Activated CD4-positive, alpha-beta T cell treated with anti-CD3 and anti-CD28 coated beads for 48 hours (primary cell): ENCODE measurements around the gene GABRR1.
"Not testable (repeated sequence)": the region's sequence is repeated elsewhere in the genome, so short reads cannot be mapped to it uniquely, and the experiment has no call there.

Source experiments
- DNase-seq: peaks from one replicate; pipeline ENCODE4 v3.0.0-alpha.2; 2020

Gene GABRR1

DNA sequence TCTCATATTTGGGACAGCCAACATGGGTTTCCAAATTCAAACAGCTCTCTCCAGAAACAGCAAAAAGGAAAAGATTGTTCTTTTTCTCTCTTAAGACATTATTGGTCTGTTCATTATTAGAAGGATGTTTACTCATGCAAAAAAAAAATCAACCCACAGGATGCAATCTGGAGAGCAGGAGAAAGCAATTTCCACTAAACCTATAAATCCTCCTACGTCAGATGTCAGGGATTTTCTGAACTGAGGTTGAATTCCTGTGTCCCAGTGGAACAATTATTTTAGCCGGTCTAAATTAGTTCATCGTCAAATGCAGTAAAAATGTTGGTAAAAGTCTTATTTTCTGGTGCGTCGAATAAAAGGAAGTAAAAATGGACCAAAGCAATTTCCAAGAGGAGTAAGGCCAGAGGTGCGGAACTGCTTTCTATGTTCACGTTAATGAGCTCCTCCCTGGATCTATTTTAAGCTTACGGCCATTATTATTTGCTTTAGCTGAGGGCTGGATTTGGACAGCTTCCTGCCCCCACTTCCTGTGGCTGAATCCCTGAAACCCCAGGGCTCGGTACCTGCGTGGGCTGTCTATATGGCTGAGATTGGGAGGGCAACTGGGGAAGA is at the start of gene GABRR1:
Gene GABRR1 (minus strand): TSS at position 60 of the 612 bp plus-strand sequence. CDS start 36 bp downstream, at position 24.
- DNase-seq: no peak

DNA sequence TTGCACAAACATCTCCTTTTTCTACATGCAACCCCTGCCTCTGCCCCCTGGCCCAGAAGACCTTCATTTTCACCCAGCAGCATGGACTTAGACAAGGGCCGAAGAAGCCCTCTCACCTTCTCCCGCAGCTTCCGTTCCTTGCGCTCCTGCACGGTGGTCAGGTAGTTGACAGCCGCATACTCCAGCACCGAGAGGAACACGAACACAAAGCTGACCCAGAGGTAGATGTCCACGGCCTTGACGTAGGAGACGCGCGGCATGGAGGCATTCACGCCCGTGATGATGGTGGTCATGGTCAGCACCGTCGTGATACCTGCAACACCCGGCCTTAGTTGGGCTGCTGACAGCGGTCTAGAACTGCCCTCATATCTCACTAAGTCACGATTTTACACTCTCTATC is 47.1 kb upstream of the GABRR1 start:
- no peak for DNase-seq

DNA sequence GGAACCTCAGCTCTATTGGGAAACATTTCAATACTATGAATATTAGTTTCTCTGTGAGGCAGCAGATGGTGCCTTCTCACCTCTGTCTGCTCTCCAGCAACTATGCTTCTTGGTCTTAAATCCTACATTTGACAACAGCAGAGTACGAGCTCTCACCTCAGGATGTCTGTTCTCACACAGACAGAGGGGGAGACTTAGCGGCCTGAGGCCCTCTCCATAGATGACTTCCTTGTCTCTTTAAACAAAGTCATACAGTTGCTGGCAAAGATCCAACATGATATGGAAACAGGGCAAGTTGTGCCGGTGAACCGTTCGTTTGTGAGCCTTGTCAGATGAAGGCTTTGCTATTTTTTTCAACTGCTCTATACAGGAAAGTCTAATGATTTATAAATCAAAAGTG is 43.7 kb upstream of the GABRR1 start:
- DNase-seq: no peak

DNA sequence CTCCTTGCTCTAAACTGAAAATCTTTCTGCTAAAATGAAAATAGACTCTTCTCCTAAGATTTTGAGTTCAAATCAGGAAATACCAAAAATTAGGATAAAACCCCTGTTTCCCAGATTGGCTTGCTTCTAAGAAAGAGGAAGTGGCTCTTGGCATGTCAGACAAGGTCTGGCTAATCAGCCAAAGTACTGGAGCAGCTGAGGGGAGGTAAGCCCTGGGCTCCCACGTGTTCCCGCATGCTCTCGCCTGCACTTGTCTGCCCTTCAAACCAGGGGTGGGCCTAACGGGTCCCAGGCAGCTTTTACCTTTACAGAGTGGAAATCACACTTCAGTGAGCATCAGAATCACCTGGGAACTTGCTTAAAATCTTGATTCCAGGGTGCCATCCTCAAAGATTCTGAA is 43.2 kb upstream of the GABRR1 start:
- DNase-seq: no peak

DNA sequence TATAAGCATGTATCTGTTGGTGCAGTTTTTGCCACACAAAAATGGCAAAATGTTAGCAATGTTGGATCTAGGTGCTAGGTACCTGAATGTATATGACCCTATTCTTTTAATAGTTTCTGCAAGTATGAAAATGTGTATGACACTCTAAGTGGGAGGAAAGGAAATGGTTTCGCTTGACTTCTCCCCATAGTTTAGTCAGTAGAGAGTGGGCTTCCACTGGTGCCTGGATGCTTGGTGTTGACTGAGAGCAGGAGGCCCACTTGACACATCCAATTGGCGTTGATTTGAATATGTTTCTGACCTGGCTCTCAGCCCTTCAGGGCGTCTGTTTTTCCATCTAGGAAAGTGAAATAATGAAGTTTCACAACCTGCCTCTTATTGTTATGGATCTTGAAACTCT is 41.8 kb upstream of the GABRR1 start:
- DNase-seq: no peak

GRCh38 chr6:89257781-89258180 is 40.6 kb upstream of the GABRR1 start:
- no peak for DNase-seq

GRCh38 chr6:89257346-89257745 is 40.2 kb upstream of the GABRR1 start:
- no peak for DNase-seq

GRCh38 chr6:89255417-89255816 is 38.3 kb upstream of the GABRR1 start:
- DNase-seq: no peak

- DNase-seq: no peak
Measured at GRCh38 chr6:89254569-89254968, 37.4 kb upstream of the GABRR1 start.

DNA sequence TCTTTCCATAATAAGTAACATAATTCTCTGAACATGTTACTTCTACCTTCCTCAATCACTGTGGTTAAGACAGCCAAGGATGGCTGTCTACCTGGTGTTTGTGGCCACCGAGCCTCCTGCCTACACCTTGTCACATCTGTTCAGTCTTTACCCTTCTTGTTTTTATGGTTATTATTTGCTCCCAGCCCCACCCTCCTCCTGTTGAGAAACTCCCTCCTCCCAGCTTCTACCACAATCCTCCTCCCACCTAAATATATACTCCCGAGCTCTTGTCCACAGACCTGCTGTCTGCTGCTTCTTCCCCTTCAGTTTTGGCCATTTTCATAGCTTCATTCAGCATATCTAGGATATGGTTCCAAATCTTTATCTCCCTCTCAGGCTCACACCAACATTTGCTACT is 35.7 kb upstream of the GABRR1 start:
- no peak for DNase-seq

DNA sequence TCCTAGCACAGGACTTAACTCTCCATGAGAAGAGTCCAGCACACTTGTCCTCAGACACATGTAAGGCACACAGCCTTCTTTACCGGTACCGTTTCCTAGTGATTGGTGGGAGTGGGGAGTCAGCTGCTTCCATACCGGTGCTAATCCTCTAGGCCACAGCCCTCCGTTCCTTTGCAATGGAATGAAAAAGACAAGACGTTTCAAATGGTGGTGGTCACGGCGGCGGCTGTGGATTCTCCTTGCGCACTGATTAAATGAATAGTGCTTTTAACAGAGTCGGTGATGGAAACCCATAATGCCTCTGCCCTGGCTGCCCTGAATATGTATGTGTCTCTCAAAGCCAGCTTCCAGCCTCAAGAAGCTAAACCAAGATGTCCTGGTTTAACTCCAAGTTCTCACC is 34.8 kb upstream of the GABRR1 start:
- no peak for DNase-seq

GRCh38 chr6:89251170-89251569 is 34.0 kb upstream of the GABRR1 start:
- no peak for DNase-seq

- no peak for DNase-seq
Measured at GRCh38 chr6:89250239-89250638, 33.1 kb upstream of the GABRR1 start.

DNA sequence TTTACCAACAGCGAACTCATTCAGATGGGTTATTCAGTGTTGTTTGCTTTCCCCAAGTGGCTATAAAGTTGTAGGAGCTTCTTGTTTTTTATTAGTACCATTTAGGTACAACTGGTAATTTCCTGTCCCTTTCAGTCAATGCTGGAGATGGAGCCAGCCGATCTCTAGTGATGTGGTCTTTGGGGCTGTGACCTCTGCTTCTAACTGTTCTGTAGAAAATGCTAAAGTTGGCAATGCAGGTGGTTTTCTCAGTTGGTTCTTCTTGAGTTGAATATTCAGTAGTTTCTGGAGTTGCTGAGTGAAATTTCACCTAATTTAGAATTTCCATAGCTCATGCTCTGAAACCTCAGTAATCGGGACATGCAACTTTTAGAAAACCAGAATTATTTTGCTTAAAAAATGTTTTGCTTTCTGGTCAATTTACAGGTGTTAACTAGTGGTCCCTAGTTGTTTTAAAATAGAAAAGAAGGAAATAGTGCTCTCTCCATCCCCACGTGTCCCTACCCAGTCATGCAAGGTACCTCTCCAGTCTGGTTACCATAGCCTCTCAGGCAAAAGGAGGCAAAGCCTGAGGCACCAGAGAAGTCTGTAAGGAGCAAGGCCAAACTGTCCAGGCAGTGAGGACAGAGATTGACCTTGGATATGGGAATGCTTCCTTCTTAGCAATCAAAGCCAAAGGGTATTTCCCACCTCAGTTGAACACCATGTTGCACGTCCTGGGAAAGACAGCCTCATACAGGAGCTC is 27.3 kb upstream of the GABRR1 start:
- no peak for DNase-seq

DNA sequence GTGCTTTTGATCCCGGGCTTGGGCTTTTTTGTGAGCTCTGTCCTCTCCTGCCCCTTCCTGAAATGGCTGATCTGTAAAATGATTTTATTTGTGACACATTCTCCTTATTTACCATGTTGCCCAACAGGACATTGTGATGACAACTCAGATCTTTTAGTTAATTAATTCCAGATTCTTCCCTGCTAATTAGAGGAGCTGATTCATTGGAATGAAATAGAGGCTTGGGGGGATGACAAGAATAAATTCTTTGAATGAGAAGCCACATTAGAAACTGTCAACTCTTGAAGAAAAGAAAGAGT is 26.1 kb upstream of the GABRR1 start:
- DNase-seq: no peak

GRCh38 chr6:89242574-89243330 is 25.6 kb upstream of the GABRR1 start:
- DNase-seq: no peak

GRCh38 chr6:89239338-89239737 is 22.2 kb upstream of the GABRR1 start:
- DNase-seq: peak; percentile 54

DNA sequence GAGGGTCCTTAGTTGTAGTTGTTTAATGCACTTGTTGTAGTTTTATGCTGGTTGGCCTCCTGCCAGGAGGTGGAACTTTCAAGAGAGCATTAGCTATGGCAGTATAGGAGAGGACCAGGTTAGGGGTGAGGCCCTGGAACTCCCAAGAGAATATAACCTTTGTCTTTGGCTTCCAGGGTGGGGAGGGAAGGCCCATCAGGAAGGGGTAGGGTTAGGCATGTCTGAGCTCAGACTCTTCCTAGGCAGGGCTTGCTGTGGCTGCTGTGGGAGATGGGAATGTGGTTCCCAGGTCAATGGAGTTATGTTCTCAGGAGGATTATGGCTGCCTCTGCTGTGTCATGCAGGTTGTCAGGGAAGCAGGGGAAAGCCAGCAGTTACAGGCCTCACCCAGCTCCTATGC is 20.0 kb upstream of the GABRR1 start:
- DNase-seq: no peak

DNA sequence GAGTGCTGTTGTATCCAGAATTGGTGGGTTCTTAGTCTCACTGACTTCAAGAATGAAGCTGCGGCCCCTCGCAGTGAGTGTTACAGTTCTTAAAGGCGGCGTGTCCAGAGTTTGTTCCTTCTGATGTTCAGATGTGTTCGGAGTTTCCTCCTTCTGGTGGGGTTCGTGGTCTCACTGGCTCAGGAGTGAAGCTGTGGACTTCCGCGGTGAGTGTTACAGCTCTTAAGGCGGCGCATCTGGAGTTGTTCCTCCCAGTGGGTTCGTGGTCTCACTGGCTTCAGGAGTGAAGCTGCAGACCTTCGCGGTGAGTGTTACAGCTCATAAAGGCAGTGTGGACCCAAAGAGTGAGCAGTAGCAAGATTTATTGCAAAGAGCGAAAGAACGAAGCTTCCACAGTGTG is 16.4 kb upstream of the GABRR1 start:
- not testable (repeated sequence) for DNase-seq

- no peak for DNase-seq
Measured at GRCh38 chr6:89222712-89223039, 5.5 kb upstream of the GABRR1 start.

- DNase-seq: no peak
Measured at GRCh38 chr6:89221971-89222711, 5.0 kb upstream of the GABRR1 start.

GRCh38 chr6:89221129-89221528 is 4.0 kb upstream of the GABRR1 start:
- DNase-seq: no peak

GRCh38 chr6:89216411-89216810 is 747 bp downstream of the GABRR1 start:
- DNase-seq: no peak

DNA sequence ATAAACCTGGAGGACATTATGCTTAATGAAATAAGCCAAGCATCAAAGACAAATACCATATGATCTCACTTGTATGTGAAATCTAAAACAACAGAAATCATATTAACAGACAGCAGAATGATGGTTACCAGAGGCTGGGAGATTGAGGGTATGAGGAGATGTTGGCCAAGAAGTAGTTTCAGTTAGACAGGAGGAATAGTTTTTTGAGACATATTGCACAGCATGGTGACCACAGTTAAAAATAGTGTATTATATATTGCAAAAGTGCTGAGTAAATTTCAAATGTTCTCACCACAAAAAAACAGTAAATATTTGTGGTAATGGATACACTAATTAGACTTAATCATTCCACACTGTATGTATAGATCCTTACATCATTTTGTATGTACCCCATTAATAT is 1.8 kb downstream of the GABRR1 start:
- no peak for DNase-seq
